Measurements from ENCODE around the gene TMEM233.

TMEM233 gene

GRCh38 chr12:119683413-119683812 is 89.8 kb downstream of the TMEM233 start:
- no peak for DNase-seq

GRCh38 chr12:119683816-119684215 is 90.2 kb downstream of the TMEM233 start:
- DNase-seq: no peak

GRCh38 chr12:119684711-119685369 is 91.3 kb downstream of the TMEM233 start:
- no peak for DNase-seq

- no peak for DNase-seq
Observed at GRCh38 chr12:119685375-119685774, 91.8 kb downstream of the TMEM233 start.

- no peak for DNase-seq
Observed at GRCh38 chr12:119686355-119686754, 92.8 kb downstream of the TMEM233 start.

GRCh38 chr12:119686776-119687175 is 93.2 kb downstream of the TMEM233 start:
- DNase-seq: no peak

GRCh38 chr12:119687406-119687805 is 93.8 kb downstream of the TMEM233 start:
- DNase-seq: no peak

GRCh38 chr12:119687879-119688278 is 94.3 kb downstream of the TMEM233 start:
- no peak for DNase-seq

- no peak for DNase-seq
Observed at GRCh38 chr12:119689935-119690500, 96.4 kb downstream of the TMEM233 start.

- DNase-seq: no peak
Observed at GRCh38 chr12:119691202-119691810, 97.7 kb downstream of the TMEM233 start.

- DNase-seq: no peak
Observed at GRCh38 chr12:119692410-119692809, 98.8 kb downstream of the TMEM233 start.
